ENCODE measurements around the gene SDHA.
"Not testable (repeated sequence)": the region's sequence is repeated elsewhere in the genome, so short reads cannot be mapped to it uniquely, and the experiment has no call there.

DNA sequence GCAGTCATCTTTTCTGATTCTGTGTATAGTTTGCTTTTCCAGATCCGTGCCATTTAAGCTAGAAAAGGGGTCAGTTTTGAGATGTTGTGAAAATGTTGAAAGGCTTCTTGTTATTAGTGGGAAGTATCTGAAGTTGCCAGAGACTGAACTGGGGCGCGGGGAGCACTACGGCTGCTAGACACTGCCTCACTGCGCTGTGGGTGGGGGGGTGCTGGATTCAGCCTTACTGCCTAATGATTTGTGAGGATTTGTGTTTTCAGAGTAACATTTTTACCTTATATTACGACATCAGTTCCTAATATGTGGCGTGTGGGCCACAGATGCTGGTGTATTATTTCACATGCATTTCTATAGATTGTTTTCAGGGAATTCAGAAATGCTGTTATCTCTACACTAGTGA, 55.4 kb downstream of the SDHA start:
- not testable (repeated sequence) for TF ChIP-seq CTCF (IDR thresholded peaks at IDR 0.05); ZFX (IDR thresholded peaks at IDR 0.05; ENCODE audit: borderline replicate concordance)

Measured in 22Rv1 (cell line).